GM19239 (cell line): ENCODE results near the gene MRPL20.
"Not testable (repeated sequence)": the region's sequence is repeated elsewhere in the genome, so short reads cannot be mapped to it uniquely, and the experiment has no call there.

ENCODE experiments used
- DNase-seq: peaks from one replicate; pipeline ENCODE4 v3.0.0; 2011; ENCODE audit warnings: low spot score; ENCODE audit not compliant: insufficient read length
- FAIRE-seq: peaks from 2 replicates; lab custom pipeline; 2011; peaks lifted over from hg19 to GRCh38; lab: Jason Lieb, UNC

Gene MRPL20

DNA sequence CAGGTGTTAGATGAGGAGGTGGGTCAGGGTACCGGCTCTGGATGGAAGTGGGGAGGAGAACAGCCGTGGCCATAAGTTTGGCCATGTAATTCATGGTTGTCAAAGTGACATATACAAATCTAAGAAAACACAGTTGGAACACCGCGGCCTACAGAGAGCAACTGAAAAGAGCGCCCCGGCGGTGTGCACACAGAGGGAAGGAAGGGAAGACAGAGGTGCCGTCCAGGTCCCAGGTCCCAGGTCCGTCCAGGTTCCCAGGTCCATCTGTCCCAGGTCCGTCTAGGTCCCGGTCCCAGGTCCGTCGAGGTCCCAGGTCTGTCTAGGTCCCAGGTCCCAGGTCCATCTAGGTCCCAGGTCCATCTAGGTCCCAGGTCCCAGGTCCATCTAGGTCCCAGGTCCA, 4.5 kb upstream of the MRPL20 start:
- no peak for DNase-seq
- FAIRE-seq = no peak

DNA sequence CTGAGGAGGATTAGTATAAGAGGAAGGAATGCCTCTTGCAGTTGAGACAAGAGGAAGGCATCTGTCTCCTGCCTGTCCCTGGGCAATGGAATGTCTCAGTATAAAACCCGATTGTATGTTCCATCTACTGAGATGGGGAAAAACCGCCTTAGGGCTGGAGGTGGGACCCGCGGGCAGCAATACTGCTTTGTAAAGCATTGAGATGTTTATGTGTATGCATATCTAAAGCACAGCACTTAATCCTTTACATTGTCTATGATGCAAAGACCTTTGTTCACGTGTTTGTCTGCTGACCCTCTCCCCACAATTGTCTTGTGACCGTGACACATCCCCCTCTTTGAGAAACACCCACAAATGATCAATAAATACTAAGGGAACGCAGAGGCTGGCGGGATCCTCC, 3.1 kb upstream of the MRPL20 start:
- DNase-seq, FAIRE-seq: not testable (repeated sequence)

- FAIRE-seq (peak; percentile 42), DNase-seq (no peak)
Measured at GRCh38 chr1:1407636-1408318, 684 bp upstream of the MRPL20 start.

DNA sequence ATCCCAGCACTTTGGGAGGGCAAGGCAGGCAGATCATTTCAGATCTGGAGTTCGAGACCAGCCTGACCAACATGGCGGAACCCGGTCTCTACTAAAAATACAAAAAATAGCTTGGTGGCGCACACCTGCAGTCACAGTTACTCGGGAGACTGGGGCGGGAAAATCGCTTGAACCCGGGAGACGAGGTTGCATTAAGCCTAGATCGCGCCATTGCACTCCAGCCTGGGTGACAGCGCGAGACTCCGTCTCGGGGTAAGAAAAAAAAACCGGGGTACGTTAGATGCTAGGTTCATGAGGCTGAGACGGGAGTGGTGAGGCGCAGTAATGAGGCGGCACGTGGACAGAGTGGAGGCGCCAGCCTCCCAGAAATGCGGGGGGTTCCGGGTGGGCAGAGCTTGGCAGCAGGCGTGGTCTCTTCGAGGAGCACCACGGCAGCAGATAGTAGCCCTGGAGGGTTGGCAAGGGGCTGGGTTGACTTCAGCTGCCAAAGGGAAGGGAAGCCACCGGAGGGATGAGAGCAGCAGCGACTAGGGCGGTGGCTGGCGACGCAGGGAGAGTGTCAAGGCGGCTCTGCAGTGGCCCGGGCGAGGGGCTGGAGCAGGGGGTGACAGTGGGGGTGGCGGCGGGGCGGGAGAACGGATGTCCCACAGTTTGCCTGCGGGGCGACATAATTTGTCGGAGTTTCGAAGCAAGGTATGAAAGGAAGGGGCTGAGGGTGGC, 832 bp downstream of the MRPL20 start:
- FAIRE-seq = peak; percentile 47
- DNase-seq = no peak

DNA sequence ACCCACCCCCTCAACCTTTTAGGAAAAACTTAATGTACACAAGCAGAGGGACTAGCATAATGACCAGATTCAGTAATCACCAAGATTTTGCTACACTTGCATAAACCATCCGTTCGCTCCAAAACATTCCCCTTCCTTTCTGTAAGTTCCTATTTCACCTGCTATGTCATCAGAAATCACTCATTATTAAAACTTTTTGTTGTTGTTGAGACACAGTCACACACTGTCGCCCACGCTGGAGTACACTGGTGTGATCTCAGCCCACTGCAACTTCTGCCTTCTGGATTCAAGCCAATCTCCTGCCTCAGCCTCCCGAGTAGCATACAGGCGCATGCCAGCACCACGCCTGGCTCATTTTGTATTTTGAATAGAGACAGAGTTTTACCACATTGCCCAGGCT, 3.4 kb downstream of the MRPL20 start:
- FAIRE-seq (no peak), DNase-seq (no peak)

DNA sequence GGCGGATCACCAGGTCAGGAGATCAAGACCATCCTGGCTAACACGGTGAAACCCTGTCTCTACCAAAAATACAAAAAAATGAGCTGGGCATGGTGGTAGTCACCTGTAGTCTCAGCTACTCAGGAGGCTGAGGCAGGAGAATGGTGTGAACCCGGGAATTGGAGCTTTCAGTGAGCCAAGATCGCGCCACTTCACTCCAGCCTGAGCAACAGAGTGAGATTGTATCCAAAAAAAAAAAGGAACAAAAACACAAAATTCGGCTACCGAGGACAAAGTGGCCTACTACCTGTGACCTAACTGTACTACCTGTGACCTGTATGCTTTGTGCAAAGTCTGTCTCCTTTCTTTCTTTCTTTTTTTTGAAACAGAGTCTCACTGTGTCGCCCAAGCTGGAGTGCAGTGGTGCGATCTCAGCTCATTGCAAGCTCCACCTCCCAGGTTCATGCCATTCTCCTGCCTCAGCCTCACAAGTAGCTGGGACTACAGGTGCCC, 4.1 kb downstream of the MRPL20 start:
- not testable (repeated sequence) for FAIRE-seq, DNase-seq

GRCh38 chr1:1402072-1402900, 4.8 kb downstream of the MRPL20 start:
- FAIRE-seq (no peak), DNase-seq (no peak)

DNA sequence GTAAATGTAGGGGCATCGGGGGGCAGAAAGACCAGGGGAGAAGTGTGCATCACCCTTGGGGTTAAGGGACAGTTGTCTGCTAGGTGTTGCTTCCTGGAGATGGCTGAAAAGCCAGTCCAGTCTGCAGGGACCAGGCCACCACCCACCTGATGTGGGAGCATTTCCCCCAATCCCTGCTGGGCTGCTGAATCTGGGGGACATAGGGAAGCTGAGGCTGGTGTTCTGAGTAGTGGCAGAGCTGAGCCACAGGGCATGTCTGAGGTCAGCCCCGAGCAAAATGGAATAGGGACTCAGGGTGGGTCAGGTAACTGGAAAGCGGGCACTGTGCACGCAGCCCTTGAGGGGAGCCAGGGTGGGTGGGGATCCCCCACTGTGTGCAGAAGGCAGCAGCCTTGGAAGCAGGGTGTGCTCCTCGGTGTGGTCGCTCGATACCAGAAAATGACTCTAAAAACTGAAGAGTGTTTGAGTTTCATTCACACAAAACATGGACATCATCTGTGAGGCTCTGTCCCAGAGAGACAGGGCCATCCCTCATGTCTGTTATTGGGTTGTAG, 5.6 kb downstream of the MRPL20 start:
- DNase-seq (no peak), FAIRE-seq (no peak)

GRCh38 chr1:1400576-1401456, 6.3 kb downstream of the MRPL20 start:
- FAIRE-seq (no peak), DNase-seq (no peak)

DNA sequence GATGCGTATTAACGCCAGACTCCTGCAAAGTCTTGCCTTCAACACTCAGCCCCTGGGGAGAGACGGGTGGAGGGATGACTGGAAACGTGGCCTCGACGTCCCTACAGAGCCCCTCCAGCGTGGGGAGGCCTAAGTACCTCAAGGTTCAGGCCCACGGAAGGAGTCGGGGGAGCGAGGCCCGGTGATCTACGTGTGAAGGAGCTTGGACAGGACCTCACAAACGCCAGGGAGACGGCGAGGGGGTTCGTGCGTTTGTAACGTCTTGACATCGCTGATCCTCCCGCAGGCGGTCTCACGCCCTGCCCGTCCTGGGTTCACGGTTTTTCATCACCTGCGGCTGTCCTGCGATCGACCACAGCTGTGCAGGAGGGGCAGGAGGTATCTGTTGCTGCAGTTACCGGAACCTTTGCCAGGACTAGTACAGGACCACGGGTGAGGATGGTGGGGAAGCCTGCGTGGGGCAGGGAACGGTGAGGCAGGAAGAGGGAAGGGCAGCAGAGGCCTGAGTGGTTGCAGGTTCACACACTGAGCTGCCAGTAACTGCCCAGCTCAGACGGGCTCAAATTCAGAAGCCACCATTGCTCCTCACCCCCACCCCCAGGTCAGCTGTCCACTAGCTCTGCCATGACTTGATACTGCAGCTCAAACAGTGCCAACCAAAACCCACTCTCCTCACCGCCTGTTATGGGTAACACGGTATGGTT, 7.1 kb downstream of the MRPL20 start:
- no peak for FAIRE-seq
- DNase-seq = no peak

- DNase-seq (peak; percentile 98), FAIRE-seq (peak; percentile 89)
Measured at GRCh38 chr1:1399187-1399871, 7.8 kb downstream of the MRPL20 start, which contains the start of gene CCNL2. TSS of gene CCNL2 (minus strand) at chr1:1399335. CDS start at chr1:1399306, 29 bp downstream.

- no peak for FAIRE-seq
Measured at GRCh38 chr1:1398677-1399186, 8.4 kb downstream of the MRPL20 start.

GRCh38 chr1:1397839-1398523, 9.1 kb downstream of the MRPL20 start:
- DNase-seq = no peak

More at GRCh38 chr1:1398677-1399186, 8.4 kb downstream of the MRPL20 start:
- DNase-seq = no peak

GRCh38 chr1:1395166-1395565, 11.9 kb downstream of the MRPL20 start:
- no peak for DNase-seq
- FAIRE-seq = no peak

More at GRCh38 chr1:1397839-1398523, 9.1 kb downstream of the MRPL20 start:
- FAIRE-seq = no peak

DNA sequence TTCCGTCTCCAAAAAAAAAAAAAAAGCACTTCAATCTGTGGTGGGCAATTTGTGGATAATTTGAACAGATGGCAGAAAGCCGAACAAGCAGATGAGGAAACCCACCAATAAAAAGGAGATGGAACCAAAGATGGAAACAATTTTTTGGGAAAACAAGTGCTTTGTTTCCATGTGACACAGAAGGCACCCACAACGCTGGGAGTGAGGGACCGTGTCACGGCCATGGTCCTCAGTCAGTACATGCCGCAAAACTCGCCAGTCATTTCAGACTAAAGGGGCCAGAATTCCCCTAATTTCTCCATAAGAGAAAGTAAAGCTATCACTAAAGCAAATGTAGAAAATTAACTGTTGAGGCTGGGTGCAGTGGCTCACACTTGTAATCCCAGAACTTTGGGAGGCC, 13.0 kb downstream of the MRPL20 start:
- DNase-seq (no peak), FAIRE-seq (no peak)

GRCh38 chr1:1393428-1393827, 13.7 kb downstream of the MRPL20 start:
- FAIRE-seq = no peak

GRCh38 chr1:1393014-1393413, 14.1 kb downstream of the MRPL20 start:
- DNase-seq (no peak), FAIRE-seq (no peak)

More at GRCh38 chr1:1393428-1393827, 13.7 kb downstream of the MRPL20 start:
- no peak for DNase-seq
